GM12878 (cell line): ENCODE measurements around the gene NOS1. TPM values are rescaled to one million over a fixed set of nuclear protein-coding genes. Genes with fewer than 3 reads are reported as not detected.

Experiments
- ATAC-seq: fragments of 200-7000 bp; cut with Tn5 transposase; 3 replicates; pipeline ENCODE4 v1.9.1; 2020; ENCODE audit warnings: mild to moderate bottlenecking, moderate library complexity
- BruUV-seq: library from RNA; stranded (reverse); fragments of 400-500 nt; replicated peaks from 2 replicates; lab custom pipeline; 2021; lab: Mats Ljungman, UMichigan
- CTCF ChIA-PET: fragments of 300-600 bp; sonication (Branson Sonifier 250); formaldehyde crosslinking; extraction: SDS; loops from one replicate; lab custom pipeline; 2021; ENCODE audit warnings: inconsistent platforms; lab: Yijun Ruan, JAX
- POLR2A ChIA-PET: fragments of 350-600 bp; formaldehyde crosslinking; extraction: SDS; loops from one replicate; lab custom pipeline; 2021; ENCODE audit warnings: inconsistent platforms; lab: Charles Lee
- RAD21 ChIA-PET: fragments of 300-600 bp; sonication (Branson Sonifier 250); formaldehyde crosslinking; loops from one replicate; lab custom pipeline; 2023; ENCODE audit warnings: antibody characterized with exemption; ENCODE audit not compliant: unreplicated experiment; lab: Charles Lee
- SMC1A ChIA-PET: fragments of 300-600 bp; sonication (Branson Sonifier 250); formaldehyde crosslinking; loops from one replicate; lab custom pipeline; 2023; ENCODE audit not compliant: unreplicated experiment, uncharacterized antibody; lab: Charles Lee
- DNase-seq: peaks from one replicate; pipeline ENCODE4 v3.0.0-alpha.2; 2011; ENCODE audit warnings: low read depth, low spot score
- FAIRE-seq: peaks from 3 replicates; lab custom pipeline; 2011; peaks lifted over from hg19 to GRCh38; lab: Jason Lieb, UNC
- H2AFZ ChIP-seq: 2 replicates; pipeline ENCODE4 v1.6.0; 2011; ENCODE audit warnings: low read depth, low read length, control low read depth; ENCODE audit not compliant: control insufficient read depth
- H3K27ac ChIP-seq: 2 replicates; pipeline ENCODE4 v1.5.1; 2011; ENCODE audit warnings: control low read depth; ENCODE audit not compliant: control insufficient read depth, insufficient read depth
- H3K27me3 ChIP-seq, 2 experiments: replicated peaks in 1 of 2; 2 replicates each; pipeline versions ENCODE4 v1.6.0 to v1.6.1; 2011; ENCODE audit warnings: low read length in 1 of 2; ENCODE audit not compliant: control insufficient read depth in 2 of 2, insufficient read depth in 2 of 2
- H3K36me3 ChIP-seq, 2 experiments: 2 replicates each; pipeline ENCODE4 v1.5.1; 2011; ENCODE audit warnings: low read length in 1 of 2; ENCODE audit not compliant: control insufficient read depth in 2 of 2, insufficient read depth in 2 of 2
- H3K4me1 ChIP-seq: 2 replicates; pipeline ENCODE4 v1.6.1; 2011; ENCODE audit warnings: mild to moderate bottlenecking, low read length, moderate library complexity, mixed read lengths; ENCODE audit not compliant: control insufficient read depth, insufficient read depth
- H3K4me2 ChIP-seq: 2 replicates; pipeline ENCODE4 v1.6.0; 2011; ENCODE audit warnings: control low read depth; ENCODE audit not compliant: control insufficient read depth, insufficient read depth
- H3K4me3 ChIP-seq: fragments of 200-600 bp; sonication (generic); 2 replicates; pipeline ENCODE4 v1.5.1; 2016
- H3K79me2 ChIP-seq: 2 replicates; pipeline ENCODE4 v1.6.0; 2011; ENCODE audit warnings: low read length; ENCODE audit not compliant: control insufficient read depth, insufficient read depth
- H3K9ac ChIP-seq: 2 replicates; pipeline ENCODE4 v1.8.0; 2011; ENCODE audit warnings: low read length, control low read depth, mixed read lengths; ENCODE audit not compliant: control insufficient read depth, insufficient read depth
- H3K9me3 ChIP-seq: replicated peaks from 3 replicates; pipeline ENCODE4 v1.5.1; 2011; ENCODE audit warnings: mild to moderate bottlenecking, low read length; ENCODE audit not compliant: control insufficient read depth, insufficient read depth
- H4K20me1 ChIP-seq: 2 replicates; pipeline ENCODE4 v1.6.0; 2011; ENCODE audit not compliant: control insufficient read depth, insufficient read depth
- ASH2L ChIP-seq: fragments of 300-600, 200-600 bp; sonication (generic); IDR thresholded peaks from 2 replicates; pipeline ENCODE4 v1.6.1; 2017; ENCODE audit warnings: low read depth, mild to moderate bottlenecking, borderline replicate concordance
- BHLHE40 ChIP-seq, 2 experiments: fragments of 450-650 bp in 1 of 2; IDR thresholded peaks; 2 replicates each; pipeline ENCODE4 v1.6.1; 2011 to 2017; ENCODE audit warnings: low read depth in 2 of 2, borderline replicate concordance in 1 of 2, improper control_type of control experiment in 1 of 2, low read length in 1 of 2, mild to moderate bottlenecking in 1 of 2
- EZH2 ChIP-seq: IDR thresholded peaks from 2 replicates; pipeline ENCODE4 v1.6.1; 2012; ENCODE audit warnings: low read depth, mild to moderate bottlenecking, control low read depth, inconsistent platforms, low read length, borderline replicate concordance; ENCODE audit not compliant: control insufficient read depth
- GABPA ChIP-seq: IDR thresholded peaks from 2 replicates; pipeline ENCODE4 v1.6.1; 2014; ENCODE audit warnings: antibody characterized with exemption, low read depth, mild to moderate bottlenecking, inconsistent platforms
- KDM1A ChIP-seq: fragments of 200-600 bp; sonication (generic); IDR thresholded peaks from 2 replicates; pipeline ENCODE4 v1.6.1; 2016; ENCODE audit warnings: borderline replicate concordance
- NR2C1 ChIP-seq: fragments of 450-650 bp; IDR thresholded peaks from 2 replicates; pipeline ENCODE4 v1.6.1; 2017; ENCODE audit warnings: antibody characterized with exemption, mild to moderate bottlenecking, moderate library complexity
- RELA ChIP-seq: fragments of 450-650 bp; IDR thresholded peaks from 2 replicates; pipeline ENCODE4 v1.8.0; 2014; ENCODE audit warnings: borderline replicate concordance; ENCODE audit not compliant: partially characterized antibody
- RELB ChIP-seq: fragments of 450-650 bp; IDR thresholded peaks from 2 replicates; pipeline ENCODE4 v1.6.1; 2017; ENCODE audit warnings: low read depth, mild to moderate bottlenecking, moderate library complexity
- SIX5 ChIP-seq: IDR thresholded peaks from 2 replicates; pipeline ENCODE4 v1.6.1; 2011; ENCODE audit warnings: mild to moderate bottlenecking, low read depth, low read length, moderate library complexity; ENCODE audit not compliant: severe bottlenecking
- SMAD1 ChIP-seq: fragments of 450-650 bp; IDR thresholded peaks from 2 replicates; pipeline ENCODE4 v1.6.1; 2018; ENCODE audit warnings: mild to moderate bottlenecking, low read depth; ENCODE audit not compliant: partially characterized antibody
- SRF ChIP-seq, 2 experiments: IDR thresholded peaks; 2 replicates each; pipeline ENCODE4 v1.6.1; 2011; ENCODE audit warnings: low read depth in 2 of 2, low read length in 2 of 2, mild to moderate bottlenecking in 1 of 2, moderate library complexity in 1 of 2
- SUZ12 ChIP-seq: fragments of 200-600 bp; sonication (generic); IDR thresholded peaks from one replicate; pipeline ENCODE4 v1.6.1; 2018; ENCODE audit warnings: antibody characterized with exemption, mild to moderate bottlenecking; ENCODE audit not compliant: unreplicated experiment
- TAF1 ChIP-seq: IDR thresholded peaks from 2 replicates; pipeline ENCODE4 v1.6.1; 2011; ENCODE audit warnings: mild to moderate bottlenecking, low read depth, low read length, borderline replicate concordance
- ZNF622 ChIP-seq: fragments of 450-650 bp; IDR thresholded peaks from 2 replicates; pipeline ENCODE4 v1.6.1; 2017; ENCODE audit warnings: mild to moderate bottlenecking, inconsistent platforms
- WGBS: methylation state at CpG from one replicate; pipeline ENCODE4 v1.1.6; 2016; ENCODE audit warnings: low lambda C conversion rate; ENCODE audit not compliant: insufficient replicate concordance, insufficient coverage; ENCODE audit errors: missing lambda C conversion rate; 5-methylcytosine and 5-hydroxymethylcytosine counted together
- in situ Hi-C: fragments of 300-500 bp; cut with MboI; formaldehyde crosslinking; loops from 9 replicates; pipeline ENCODE4 v1.14.3; 2018; ENCODE audit warnings: mixed read lengths
- intact Hi-C: fragments of 100-400 bp; cut with micrococcal nuclease; formaldehyde crosslinking; loops from one replicate; pipeline ENCODE4 v1.14.2; 2022; ENCODE audit not compliant: unreplicated experiment
- polyA plus RNA-seq, 11 experiments: library from polyadenylated mRNA; depleted of rRNA in 4 of 11; unstranded in 6 of 11; stranded (reverse) in 5 of 11; fragments of >200 nt; fragmentation: Nextera tagmentation in 4 of 11; fragmentation: Illumina TruSeq in 1 of 11; extraction: Ambion mirVana in 4 of 11; extraction: Trizol in 1 of 11; gene quantifications; 1 replicate in 1 of 11; 2 replicates in 10 of 11; pipeline versions ENCODE4 v1.2.1 to v1.2.3, GENCODE V29; 2011 to 2016; ENCODE audit warnings: inconsistent platforms in 2 of 11, missing spikeins in 2 of 11, low read depth in 1 of 11
- total RNA-seq, 4 experiments: library from RNA; depleted of rRNA in 3 of 4; stranded (reverse); fragments of >200 nt in 3 of 4; fragmentation: Illumina TruSeq in 1 of 4; extraction: Trizol in 1 of 4; gene quantifications; 2 replicates each; pipeline versions ENCODE4 v1.2.1 to v1.2.3, GENCODE V29; 2013 to 2021
- TF ChIP-seq, protein P1 (sequence below): fragments of 450-650 bp; IDR thresholded peaks from 2 replicates; pipeline ENCODE4 v1.6.1; 2017; ENCODE audit warnings: mild to moderate bottlenecking
- TF ChIP-seq, protein P2 (sequence below): fragments of 450-650 bp; conservative IDR thresholded peaks from 2 replicates; pipeline ENCODE4 v1.6.1; 2017; ENCODE audit warnings: mild to moderate bottlenecking, moderate library complexity

Gene NOS1
- total and polyA plus RNA-seq, 10 of the 15 experiments (the other 5 are each of a cell fraction or from before 2014, with no cell fraction given) = under 0.01 to 0.04 (median 0.01) TPM; not detected in 7

- H3K4me3 ChIP-seq = no peak overlapping the region
- no peaks in the 10 kb centered on the region for H3K9me3 ChIP-seq
- H3K9ac ChIP-seq = no peak overlapping the region
- no peak overlapping the region for H3K4me2 ChIP-seq
- TF ChIP-seq, protein P1, sequence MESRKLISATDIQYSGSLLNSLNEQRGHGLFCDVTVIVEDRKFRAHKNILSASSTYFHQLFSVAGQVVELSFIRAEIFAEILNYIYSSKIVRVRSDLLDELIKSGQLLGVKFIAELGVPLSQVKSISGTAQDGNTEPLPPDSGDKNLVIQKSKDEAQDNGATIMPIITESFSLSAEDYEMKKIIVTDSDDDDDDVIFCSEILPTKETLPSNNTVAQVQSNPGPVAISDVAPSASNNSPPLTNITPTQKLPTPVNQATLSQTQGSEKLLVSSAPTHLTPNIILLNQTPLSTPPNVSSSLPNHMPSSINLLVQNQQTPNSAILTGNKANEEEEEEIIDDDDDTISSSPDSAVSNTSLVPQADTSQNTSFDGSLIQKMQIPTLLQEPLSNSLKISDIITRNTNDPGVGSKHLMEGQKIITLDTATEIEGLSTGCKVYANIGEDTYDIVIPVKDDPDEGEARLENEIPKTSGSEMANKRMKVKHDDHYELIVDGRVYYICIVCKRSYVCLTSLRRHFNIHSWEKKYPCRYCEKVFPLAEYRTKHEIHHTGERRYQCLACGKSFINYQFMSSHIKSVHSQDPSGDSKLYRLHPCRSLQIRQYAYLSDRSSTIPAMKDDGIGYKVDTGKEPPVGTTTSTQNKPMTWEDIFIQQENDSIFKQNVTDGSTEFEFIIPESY = no peak
- TF ChIP-seq ASH2L (no peak), SIX5 (no peak), SUZ12 (no peak), GABPA (no peak), SMAD1 (no peak), EZH2 (no peak), BHLHE40 (IDR thresholded peaks at IDR 0.05; ENCODE audit: borderline replicate concordance in 1 of 2, low read depth in 2 of 2, low read length in 1 of 2) (no peak), SRF (IDR thresholded peaks at IDR 0.05; ENCODE audit: low read depth in 2 of 2, low read length in 2 of 2) (no peak), RELB (no peak), ZNF622 (no peak), NR2C1 (no peak), RELA (no peak), KDM1A (no peak), TAF1 (no peak)
- TF ChIP-seq, protein P2, sequence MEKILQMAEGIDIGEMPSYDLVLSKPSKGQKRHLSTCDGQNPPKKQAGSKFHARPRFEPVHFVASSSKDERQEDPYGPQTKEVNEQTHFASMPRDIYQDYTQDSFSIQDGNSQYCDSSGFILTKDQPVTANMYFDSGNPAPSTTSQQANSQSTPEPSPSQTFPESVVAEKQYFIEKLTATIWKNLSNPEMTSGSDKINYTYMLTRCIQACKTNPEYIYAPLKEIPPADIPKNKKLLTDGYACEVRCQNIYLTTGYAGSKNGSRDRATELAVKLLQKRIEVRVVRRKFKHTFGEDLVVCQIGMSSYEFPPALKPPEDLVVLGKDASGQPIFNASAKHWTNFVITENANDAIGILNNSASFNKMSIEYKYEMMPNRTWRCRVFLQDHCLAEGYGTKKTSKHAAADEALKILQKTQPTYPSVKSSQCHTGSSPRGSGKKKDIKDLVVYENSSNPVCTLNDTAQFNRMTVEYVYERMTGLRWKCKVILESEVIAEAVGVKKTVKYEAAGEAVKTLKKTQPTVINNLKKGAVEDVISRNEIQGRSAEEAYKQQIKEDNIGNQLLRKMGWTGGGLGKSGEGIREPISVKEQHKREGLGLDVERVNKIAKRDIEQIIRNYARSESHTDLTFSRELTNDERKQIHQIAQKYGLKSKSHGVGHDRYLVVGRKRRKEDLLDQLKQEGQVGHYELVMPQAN = no peak
- TF ChIP-seq, all 136 proteins: peak for 0
- Histone ChIP-seq H3K27me3 (no peaks in the 10 kb centered on the region), H3K27ac (no peak overlapping the region), H3K4me1 (no peaks in the 10 kb centered on the region), H4K20me1 (no peaks in the 10 kb centered on the region), H3K36me3 (no peaks in the 10 kb centered on the region), H2AFZ (no peak overlapping the region), H3K79me2 (no peaks in the 10 kb centered on the region)
- WGBS = 0% methylated on average over 2 of the region's 2 CpGs
- SMC1A ChIA-PET = no interaction called here
- POLR2A ChIA-PET = no interaction called here
- ATAC-seq = no peak
- CTCF ChIA-PET = no interaction called here
- no peak for FAIRE-seq
- no peak for DNase-seq
- BruUV-seq = no TSS peak
- intact Hi-C loops (no loop called here), in situ Hi-C loops (no loop called here)
- RAD21 ChIA-PET = no interaction called here
Observed at GRCh38 chr12:117400912-117401311, 39.5 kb upstream of the NOS1 start.
